SK-N-MC (cell line): ENCODE measurements around the gene BHMT.

Experiments
- DNase-seq: peaks from one replicate; pipeline ENCODE4 v3.0.0-alpha.2; 2011; ENCODE audit warnings: low read depth, low spot score
- H3K27ac ChIP-seq: fragments of 200-600 bp; sonication (generic); 2 replicates; pipeline ENCODE4 v1.5.1; 2016; ENCODE audit warnings: mixed run types
- H3K36me3 ChIP-seq: fragments of 200-600 bp; sonication (generic); 2 replicates; pipeline ENCODE4 v1.6.1; 2017; ENCODE audit warnings: antibody characterized with exemption, low read length, mixed read lengths; ENCODE audit not compliant: insufficient read depth
- H3K4me3 ChIP-seq: fragments of 200-600 bp; sonication (generic); 2 replicates; pipeline ENCODE4 v1.5.1; 2016
- H3K9ac ChIP-seq: fragments of 200-600 bp; sonication (generic); 2 replicates; pipeline ENCODE4 v1.8.0; 2017; ENCODE audit warnings: mixed run types, mixed read lengths; ENCODE audit not compliant: insufficient read length
- H3K9me3 ChIP-seq: fragments of 200-600 bp; sonication (generic); 2 replicates; pipeline ENCODE4 v1.6.1; 2017; ENCODE audit warnings: low read depth, mild to moderate bottlenecking, antibody characterized with exemption, low read length, moderate library complexity, mixed read lengths
- EZH2 ChIP-seq: fragments of 200-600 bp; sonication (generic); IDR thresholded peaks from one replicate; pipeline ENCODE4 v1.6.1; 2017; ENCODE audit warnings: antibody characterized with exemption
- FOXP2 ChIP-seq: optimal IDR thresholded peaks from 2 replicates; pipeline ENCODE3; 2011; ENCODE audit warnings: mild to moderate bottlenecking, moderate library complexity; ENCODE audit not compliant: insufficient read depth; ENCODE audit errors: extremely low read length, control extremely low read depth
- POLR2AphosphoS5 ChIP-seq: IDR thresholded peaks from 2 replicates; pipeline ENCODE4 v1.6.1; 2012; ENCODE audit warnings: mild to moderate bottlenecking, low read depth, low read length, borderline replicate concordance

BHMT gene

DNA sequence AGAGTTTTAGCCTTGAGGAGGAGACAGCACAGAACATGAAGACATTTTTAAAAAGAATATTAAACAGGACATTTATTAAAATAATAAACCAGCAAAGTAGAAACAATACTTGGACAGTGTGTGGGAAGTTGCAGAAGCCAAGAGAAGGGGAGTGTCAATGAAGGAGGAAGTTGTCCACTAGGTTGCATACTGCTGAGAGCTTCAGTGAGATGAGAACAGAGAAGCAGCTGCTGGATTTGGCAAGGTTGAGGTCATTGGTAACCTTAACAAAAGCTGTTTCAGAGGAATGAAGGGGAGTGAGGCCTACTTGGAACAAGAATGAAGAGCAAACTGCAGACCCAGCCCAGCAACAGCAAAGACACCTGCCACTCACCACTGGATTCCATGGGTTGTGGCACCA lies 11.4 kb downstream of the BHMT start:
- Histone ChIP-seq H3K36me3 (no peaks in the 10 kb centered on the region), H3K27ac (no peak overlapping the region), H3K9me3 (no peaks in the 10 kb centered on the region), H3K9ac (no peak overlapping the region), H3K4me3 (no peak overlapping the region)
- no peak for TF ChIP-seq FOXP2
- TF ChIP-seq POLR2AphosphoS5, result no peak
- no peak for TF ChIP-seq EZH2
- no peak for DNase-seq

DNA sequence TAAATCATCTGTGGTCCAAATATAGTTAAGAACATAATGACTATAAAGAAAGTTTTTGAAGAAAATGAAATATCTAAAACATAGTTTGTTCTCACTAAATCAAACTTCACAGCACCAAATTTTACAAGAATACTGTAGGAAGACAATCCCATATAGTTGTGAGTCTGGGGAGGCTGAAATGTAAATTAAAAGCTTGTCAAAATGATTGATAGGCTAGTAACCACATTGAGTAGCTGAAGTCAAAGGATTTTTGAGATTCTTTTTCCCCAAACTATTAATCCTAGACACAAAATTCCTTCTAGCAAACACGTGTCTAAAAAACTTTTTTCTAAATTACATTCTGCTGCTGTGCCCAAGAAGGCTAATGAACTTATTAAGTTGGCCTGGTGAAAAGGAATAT lies 13.0 kb downstream of the BHMT start:
- Histone ChIP-seq H3K4me3 (no peak overlapping the region), H3K9ac (no peak overlapping the region), H3K9me3 (no peaks in the 10 kb centered on the region), H3K27ac (no peak overlapping the region), H3K36me3 (no peaks in the 10 kb centered on the region)
- DNase-seq, result no peak
- TF ChIP-seq EZH2 (no peak), POLR2AphosphoS5 (no peak), FOXP2 (no peak)

DNA sequence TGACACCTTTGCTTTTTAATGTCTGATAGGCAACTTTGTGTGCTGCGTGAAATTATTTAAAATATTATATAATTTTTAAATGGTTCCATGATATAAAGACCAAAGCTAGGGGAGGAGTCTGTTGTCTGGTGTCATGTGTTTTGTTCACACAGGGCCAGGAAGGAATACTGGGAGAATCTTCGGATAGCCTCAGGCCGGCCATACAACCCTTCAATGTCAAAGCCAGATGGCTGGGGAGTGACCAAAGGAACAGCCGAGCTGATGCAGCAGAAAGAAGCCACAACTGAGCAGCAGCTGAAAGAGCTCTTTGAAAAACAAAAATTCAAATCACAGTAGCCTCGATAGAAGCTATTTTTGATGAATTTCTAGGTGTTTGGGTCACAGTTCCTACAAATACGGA lies 19.2 kb downstream of the BHMT start:
- Histone ChIP-seq H3K4me3 (no peak overlapping the region), H3K9me3 (no peaks in the 10 kb centered on the region), H3K9ac (no peak overlapping the region), H3K36me3 (no peaks in the 10 kb centered on the region), H3K27ac (no peak overlapping the region)
- TF ChIP-seq POLR2AphosphoS5 (no peak), EZH2 (no peak), FOXP2 (no peak)
- DNase-seq, result no peak

DNA sequence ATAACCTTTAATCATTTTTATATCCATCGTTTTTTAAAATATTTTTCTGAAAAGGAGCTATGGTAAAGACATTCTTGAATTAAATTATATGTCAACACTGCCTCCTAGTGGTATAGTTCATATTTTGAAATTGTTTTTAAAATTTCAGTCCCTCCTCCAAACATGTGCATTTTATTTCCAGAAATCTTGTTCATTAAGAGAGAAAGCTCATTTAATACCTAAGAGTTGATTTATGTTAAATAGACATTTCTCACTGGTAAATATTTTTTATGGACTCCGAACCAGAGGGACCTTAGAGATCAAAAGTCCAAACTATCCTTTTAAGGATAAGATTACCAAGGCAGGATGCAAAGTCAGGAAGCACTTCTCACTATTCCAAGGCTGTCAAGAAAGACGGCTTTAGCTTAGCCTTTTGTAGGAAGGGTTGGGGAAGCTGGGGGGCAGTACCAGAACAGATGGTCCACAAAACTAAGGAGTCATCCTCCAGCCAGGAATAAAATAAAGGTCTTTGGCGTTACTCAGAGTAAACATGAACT lies 21.6 kb downstream of the BHMT start:
- Histone ChIP-seq H3K4me3 (peak overlapping the region; percentile 73), H3K27ac (peak overlapping the region; percentile 84), H3K36me3 (no peaks in the 10 kb centered on the region), H3K9me3 (no peaks in the 10 kb centered on the region), H3K9ac (peak overlapping the region; percentile 54)
- TF ChIP-seq EZH2 (no peak), POLR2AphosphoS5 (no peak), FOXP2 (no peak)
- peak; percentile 80 for DNase-seq

DNA sequence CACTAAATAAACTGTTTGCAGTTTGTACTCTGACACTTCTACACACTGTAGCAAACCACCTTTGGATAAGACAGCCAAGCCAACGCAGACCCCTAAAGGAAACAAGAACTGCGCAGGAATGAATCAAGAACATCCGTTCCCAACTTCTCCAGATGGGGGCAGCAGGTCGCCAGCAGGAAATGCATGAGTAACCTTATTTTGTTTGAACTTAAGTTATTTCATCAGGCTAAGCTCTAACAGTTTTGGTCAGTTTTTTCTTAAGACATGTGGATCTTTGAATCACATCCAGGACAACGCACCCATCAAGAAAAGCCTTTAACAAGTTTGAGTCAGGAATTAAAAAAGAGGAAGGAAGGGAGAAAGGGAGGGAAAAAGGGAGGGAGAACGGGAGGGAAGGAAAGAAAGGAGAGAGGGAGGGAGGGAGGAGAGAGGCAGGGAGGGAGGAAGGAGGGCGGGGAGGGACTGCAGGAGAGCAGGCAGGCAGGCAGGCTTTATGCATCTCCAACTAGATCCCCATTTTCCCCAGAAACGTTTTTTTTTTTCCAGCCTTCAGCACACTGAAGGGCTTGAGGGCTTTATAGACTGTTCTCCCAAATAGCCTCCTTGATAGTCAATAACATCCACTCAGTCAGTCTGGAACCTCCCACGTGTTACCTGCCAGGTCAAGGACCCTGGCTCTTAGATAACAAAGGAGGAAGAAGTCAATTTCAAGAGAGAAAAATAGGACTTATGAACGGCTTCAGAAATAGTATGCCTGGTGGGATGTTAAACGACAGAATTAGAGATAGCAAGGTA lies 22.2 kb downstream of the BHMT start:
- peak overlapping the region; percentile 84 for H3K27ac ChIP-seq
- no peaks in the 10 kb centered on the region for H3K9me3 ChIP-seq
- H3K36me3 ChIP-seq, result no peaks in the 10 kb centered on the region
- DNase-seq, result peak; percentile 86
- peak overlapping the region; percentile 71 for H3K9ac ChIP-seq
- TF ChIP-seq FOXP2 (no peak), POLR2AphosphoS5 (no peak), EZH2 (no peak)
- H3K4me3 ChIP-seq, result peak overlapping the region; percentile 73

DNA sequence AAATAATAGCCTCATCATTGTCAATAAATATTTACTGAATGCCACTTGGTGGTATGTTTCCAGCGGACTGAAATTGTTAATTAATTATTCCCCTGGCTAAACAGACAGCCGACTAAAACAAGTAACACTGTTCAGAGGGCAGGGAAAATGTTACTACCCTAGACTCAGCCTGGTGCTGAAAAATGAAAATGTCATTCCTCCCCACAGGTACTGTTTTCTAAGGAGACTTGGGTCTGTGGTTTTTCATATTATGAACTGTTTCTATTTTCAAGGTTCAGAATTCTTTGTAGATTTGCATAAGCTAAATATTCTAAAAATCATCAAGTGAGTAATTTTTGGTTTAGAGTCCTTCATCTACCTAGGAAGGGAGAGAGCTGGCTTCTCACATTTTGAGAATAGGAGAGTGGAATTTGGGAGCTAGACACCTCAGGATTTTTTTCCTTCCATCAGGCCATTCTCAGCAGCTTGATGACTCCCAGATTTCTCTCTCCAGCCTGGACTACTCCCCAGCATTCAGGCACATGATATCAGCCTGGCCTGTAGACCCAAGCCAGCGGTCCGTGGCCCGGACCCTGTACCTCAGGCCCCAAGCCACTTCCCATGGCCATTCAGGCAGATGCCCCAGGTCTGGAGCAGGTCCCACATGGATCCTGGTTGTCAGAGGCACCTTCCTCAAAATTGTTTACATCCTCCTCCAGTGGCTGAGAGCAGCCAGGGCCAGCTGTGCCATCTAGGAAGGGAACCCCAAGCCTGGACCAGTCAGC lies 24.4 kb downstream of the BHMT start:
- Histone ChIP-seq H3K9ac (no peak overlapping the region), H3K27ac (no peak overlapping the region), H3K9me3 (no peaks in the 10 kb centered on the region), H3K4me3 (no peak overlapping the region), H3K36me3 (no peaks in the 10 kb centered on the region)
- TF ChIP-seq POLR2AphosphoS5 (no peak), EZH2 (no peak), FOXP2 (no peak)
- DNase-seq, result no peak

DNA sequence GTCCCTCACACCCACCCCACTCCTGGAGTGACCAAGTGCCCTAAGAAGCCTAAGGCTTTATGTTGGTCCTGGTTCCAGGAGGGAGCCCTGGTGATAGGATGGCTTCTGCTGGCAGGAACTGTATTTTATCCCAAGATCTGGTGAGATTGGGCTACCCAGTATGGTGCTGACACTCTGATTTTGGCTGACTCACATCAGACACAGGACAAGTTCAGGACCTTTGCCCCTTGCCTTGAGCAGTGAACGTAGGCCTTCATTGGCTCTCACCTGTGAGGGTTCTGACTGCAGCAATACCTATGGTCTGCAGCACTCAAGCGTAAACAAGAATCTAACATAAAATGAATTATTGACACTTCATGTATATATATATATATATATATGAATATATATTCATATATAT lies 25.0 kb downstream of the BHMT start:
- Histone ChIP-seq H3K9ac (no peak overlapping the region), H3K36me3 (no peaks in the 10 kb centered on the region), H3K4me3 (no peak overlapping the region), H3K27ac (no peak overlapping the region), H3K9me3 (no peaks in the 10 kb centered on the region)
- TF ChIP-seq EZH2, result no peak
- no peak for TF ChIP-seq FOXP2
- no peak for TF ChIP-seq POLR2AphosphoS5
- no peak for DNase-seq

DNA sequence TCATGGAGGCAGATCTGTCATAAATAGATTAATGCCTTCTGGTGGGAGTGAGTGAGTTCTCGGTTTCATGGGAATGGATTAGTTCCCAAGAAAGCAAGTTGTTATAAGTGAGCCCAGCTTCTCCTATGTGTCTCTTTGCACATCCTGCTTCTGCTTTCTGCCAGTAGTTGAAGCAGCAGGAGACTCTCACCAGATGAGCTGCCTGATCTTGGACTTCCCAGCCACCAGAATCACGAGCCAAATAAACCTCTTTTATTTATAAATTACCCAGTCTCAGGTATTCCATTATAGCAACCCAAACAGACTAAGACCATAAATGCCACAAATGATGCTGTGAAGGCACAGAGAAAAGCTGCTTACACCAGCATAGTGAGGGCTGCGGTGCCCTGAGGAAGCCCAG lies 28.9 kb downstream of the BHMT start:
- no peaks in the 10 kb centered on the region for H3K36me3 ChIP-seq
- no peaks in the 10 kb centered on the region for H3K9me3 ChIP-seq
- TF ChIP-seq EZH2, result no peak
- no peak for TF ChIP-seq FOXP2
- no peak for TF ChIP-seq POLR2AphosphoS5
- no peak overlapping the region for H3K27ac ChIP-seq
- no peak overlapping the region for H3K9ac ChIP-seq
- H3K4me3 ChIP-seq, result no peak overlapping the region
- DNase-seq, result no peak
